ENCODE results near the gene CIPC.

CIPC gene

GRCh38 chr14:77067632-77068516 is 30.2 kb upstream of the CIPC start:
- H3K9me3 ChIP-seq (ENCODE audit: insufficient read depth, low read depth, low read length), result no peaks in the 10 kb centered on the region
- no peak overlapping the region for H3K4me2 ChIP-seq (ENCODE audit: low read depth, low read length, poor library complexity, severe bottlenecking)
- H3K36me3 ChIP-seq (ENCODE audit: insufficient read depth, low read length), result no peaks in the 10 kb centered on the region
- no peak for TF ChIP-seq EZH2phosphoT487 (IDR thresholded peaks at IDR 0.05; ENCODE audit: borderline replicate concordance)
- TF ChIP-seq CTCF (conservative IDR thresholded peaks at IDR 0.05; ENCODE audit: low read length), result peak; percentile 96
- H3K79me2 ChIP-seq (ENCODE audit: insufficient read depth, low read length), result no peaks in the 10 kb centered on the region
- no peaks in the 10 kb centered on the region for H3F3A ChIP-seq (ENCODE audit: low read depth)
- no peak overlapping the region for H3K9ac ChIP-seq (ENCODE audit: low read depth, low read length, poor library complexity, severe bottlenecking)
- peak overlapping the region; percentile 78 for H2AFZ ChIP-seq (ENCODE audit: low read length)
- no peaks in the 10 kb centered on the region for H3K9me2 ChIP-seq (replicated peaks; ENCODE audit: low read depth, low read length)
- no peaks in the 10 kb centered on the region for H3K4me1 ChIP-seq (ENCODE audit: insufficient read depth, low read length, poor library complexity, severe bottlenecking)
- no peaks in the 10 kb centered on the region for H3K27me3 ChIP-seq (ENCODE audit: insufficient read depth, low read length, poor library complexity, severe bottlenecking)
- H3K4me3 ChIP-seq (ENCODE audit: low read length, poor library complexity, severe bottlenecking), result no peak overlapping the region
- no peaks in the 10 kb centered on the region for H4K20me1 ChIP-seq (ENCODE audit: insufficient read depth, low read length, poor library complexity, severe bottlenecking)

GRCh38 chr14:77068517-77069200 is 29.4 kb upstream of the CIPC start:
- Histone ChIP-seq H3K9ac (ENCODE audit: low read depth, low read length, poor library complexity, severe bottlenecking) (no peak overlapping the region), H3F3A (ENCODE audit: low read depth) (no peaks in the 10 kb centered on the region), H4K20me1 (ENCODE audit: insufficient read depth, low read length, poor library complexity, severe bottlenecking) (no peaks in the 10 kb centered on the region), H2AFZ (ENCODE audit: low read length) (peak overlapping the region; percentile 78), H3K36me3 (ENCODE audit: insufficient read depth, low read length) (no peaks in the 10 kb centered on the region), H3K79me2 (ENCODE audit: insufficient read depth, low read length) (no peaks in the 10 kb centered on the region), H3K9me3 (ENCODE audit: insufficient read depth, low read depth, low read length) (no peaks in the 10 kb centered on the region), H3K27me3 (ENCODE audit: insufficient read depth, low read length, poor library complexity, severe bottlenecking) (no peaks in the 10 kb centered on the region), H3K4me2 (ENCODE audit: low read depth, low read length, poor library complexity, severe bottlenecking) (no peak overlapping the region), H3K4me3 (ENCODE audit: low read length, poor library complexity, severe bottlenecking) (no peak overlapping the region), H3K9me2 (replicated peaks; ENCODE audit: low read depth, low read length) (no peaks in the 10 kb centered on the region), H3K4me1 (ENCODE audit: insufficient read depth, low read length, poor library complexity, severe bottlenecking) (no peaks in the 10 kb centered on the region)
- TF ChIP-seq EZH2phosphoT487 (IDR thresholded peaks at IDR 0.05; ENCODE audit: borderline replicate concordance) (no peak), CTCF (conservative IDR thresholded peaks at IDR 0.05; ENCODE audit: low read length) (no peak)

- Histone ChIP-seq H3F3A (ENCODE audit: low read depth) (no peaks in the 10 kb centered on the region), H3K9me2 (replicated peaks; ENCODE audit: low read depth, low read length) (no peaks in the 10 kb centered on the region), H2AFZ (ENCODE audit: low read length) (no peak overlapping the region)
Observed at GRCh38 chr14:77069551-77069950, 28.5 kb upstream of the CIPC start.

More at GRCh38 chr14:77069551-77069950, 28.5 kb upstream of the CIPC start:
- TF ChIP-seq EZH2phosphoT487 (IDR thresholded peaks at IDR 0.05; ENCODE audit: borderline replicate concordance), result no peak
- TF ChIP-seq CTCF (conservative IDR thresholded peaks at IDR 0.05; ENCODE audit: low read length), result no peak
- Histone ChIP-seq H3K36me3 (ENCODE audit: insufficient read depth, low read length) (no peaks in the 10 kb centered on the region), H3K9ac (ENCODE audit: low read depth, low read length, poor library complexity, severe bottlenecking) (no peak overlapping the region), H3K4me3 (ENCODE audit: low read length, poor library complexity, severe bottlenecking) (no peak overlapping the region), H3K27me3 (ENCODE audit: insufficient read depth, low read length, poor library complexity, severe bottlenecking) (no peaks in the 10 kb centered on the region), H4K20me1 (ENCODE audit: insufficient read depth, low read length, poor library complexity, severe bottlenecking) (no peaks in the 10 kb centered on the region), H3K4me2 (ENCODE audit: low read depth, low read length, poor library complexity, severe bottlenecking) (no peak overlapping the region), H3K4me1 (ENCODE audit: insufficient read depth, low read length, poor library complexity, severe bottlenecking) (no peaks in the 10 kb centered on the region), H3K79me2 (ENCODE audit: insufficient read depth, low read length) (no peaks in the 10 kb centered on the region), H3K9me3 (ENCODE audit: insufficient read depth, low read depth, low read length) (no peaks in the 10 kb centered on the region)

Measured in Loucy (cell line).